Measurements from ENCODE around the gene CNTNAP2. TPM values are rescaled to one million over a fixed set of nuclear protein-coding genes. Genes with fewer than 3 reads are reported as not detected.

CNTNAP2 gene
- polyA plus RNA-seq, 4 donors = 22.5 to 28.4 (median 26.7) TPM

GRCh38 chr7:147509541-147510200 is 1393.1 kb downstream of the CNTNAP2 start:
- no peak for DNase-seq (ENCODE audit: low read depth in 4 of 4, low spot score in 3 of 4)

GRCh38 chr7:147510201-147510542 is 1393.6 kb downstream of the CNTNAP2 start:
- no peak for DNase-seq (ENCODE audit: low read depth in 4 of 4, low spot score in 3 of 4)

GRCh38 chr7:147510923-147511322 is 1394.3 kb downstream of the CNTNAP2 start:
- no peak for DNase-seq (ENCODE audit: low read depth in 4 of 4, low spot score in 3 of 4)

- DNase-seq (ENCODE audit: low read depth in 4 of 4, low spot score in 3 of 4) = no peak
Measured at GRCh38 chr7:147513451-147513850, 1396.8 kb downstream of the CNTNAP2 start.

GRCh38 chr7:147516391-147516790 is 1399.8 kb downstream of the CNTNAP2 start:
- no peak for DNase-seq (ENCODE audit: low read depth in 4 of 4, low spot score in 3 of 4)

GRCh38 chr7:147519062-147519461 is 1402.5 kb downstream of the CNTNAP2 start:
- no peak for DNase-seq (ENCODE audit: low read depth in 4 of 4, low spot score in 3 of 4)

GRCh38 chr7:147523056-147523455 is 1406.5 kb downstream of the CNTNAP2 start:
- no peak for DNase-seq (ENCODE audit: low read depth in 4 of 4, low spot score in 3 of 4)

- no peak for DNase-seq (ENCODE audit: low read depth in 4 of 4, low spot score in 3 of 4)
Measured at GRCh38 chr7:147524726-147525250, 1408.2 kb downstream of the CNTNAP2 start.

GRCh38 chr7:147525325-147525724 is 1408.7 kb downstream of the CNTNAP2 start:
- DNase-seq (ENCODE audit: low read depth in 4 of 4, low spot score in 3 of 4) = no peak

- no peak for DNase-seq (ENCODE audit: low read depth in 4 of 4, low spot score in 3 of 4)
Measured at GRCh38 chr7:147535701-147536111, 1419.1 kb downstream of the CNTNAP2 start.

GRCh38 chr7:147539685-147540084 is 1423.1 kb downstream of the CNTNAP2 start:
- no peak for DNase-seq (ENCODE audit: low read depth in 4 of 4, low spot score in 3 of 4)

- DNase-seq (ENCODE audit: low read depth in 4 of 4, low spot score in 3 of 4) = no peak
Measured at GRCh38 chr7:147540743-147541142, 1424.1 kb downstream of the CNTNAP2 start.

GRCh38 chr7:147541261-147541660 is 1424.7 kb downstream of the CNTNAP2 start:
- no peak for DNase-seq (ENCODE audit: low read depth in 4 of 4, low spot score in 3 of 4)

GRCh38 chr7:147547252-147547897 is 1430.8 kb downstream of the CNTNAP2 start:
- DNase-seq (ENCODE audit: low read depth in 4 of 4, low spot score in 3 of 4) = no peak

- no peak for DNase-seq (ENCODE audit: low read depth in 4 of 4, low spot score in 3 of 4)
Measured at GRCh38 chr7:147556317-147556716, 1439.7 kb downstream of the CNTNAP2 start.

- DNase-seq (ENCODE audit: low read depth in 4 of 4, low spot score in 3 of 4) = no peak
Measured at GRCh38 chr7:147563669-147564068, 1447.1 kb downstream of the CNTNAP2 start.

GRCh38 chr7:147564786-147565476 is 1448.3 kb downstream of the CNTNAP2 start:
- DNase-seq (ENCODE audit: low read depth in 4 of 4, low spot score in 3 of 4) = no peak

GRCh38 chr7:147567043-147567442 is 1450.4 kb downstream of the CNTNAP2 start:
- no peak for DNase-seq (ENCODE audit: low read depth in 4 of 4, low spot score in 3 of 4)

GRCh38 chr7:147569116-147569913 is 1452.7 kb downstream of the CNTNAP2 start:
- DNase-seq (ENCODE audit: low read depth in 4 of 4, low spot score in 3 of 4) = no peak

GRCh38 chr7:147570390-147570789 is 1453.8 kb downstream of the CNTNAP2 start:
- no peak for DNase-seq (ENCODE audit: low read depth in 4 of 4, low spot score in 3 of 4)

Measured in right renal pelvis (tissue), 4 donors.